GM23248 (cell line): Measurements from ENCODE around the gene SPATA22.

Experiments used
- EZH2 ChIP-seq: fragments of 200-600 bp; sonication (generic); IDR thresholded peaks from 2 replicates; pipeline ENCODE4 v1.6.1; 2018; ENCODE audit warnings: antibody characterized with exemption, mild to moderate bottlenecking; ENCODE audit not compliant: insufficient read depth, poor library complexity, severe bottlenecking
- EZH2phosphoT487 ChIP-seq: fragments of 200-600 bp; sonication (generic); IDR thresholded peaks from 2 replicates; pipeline ENCODE4 v1.6.1; 2018; ENCODE audit warnings: antibody characterized with exemption, moderate library complexity, mild to moderate bottlenecking, low read depth; ENCODE audit not compliant: insufficient read depth

GRCh38 chr17:3415610-3416009, 56.0 kb downstream of the SPATA22 start:
- TF ChIP-seq EZH2 (no peak), EZH2phosphoT487 (no peak)
